Testis (tissue), 3 donors: Measurements from ENCODE around the gene CARMIL1. TPM values are rescaled to one million over a fixed set of nuclear protein-coding genes. Genes with fewer than 3 reads are reported as not detected.

Source experiments
- DNase-seq: peaks from one replicate; pipeline ENCODE4 v3.0.0-alpha.2; 2019
- H3K27ac ChIP-seq, 2 donors: fragments of 200-600 bp; sonication (generic); one replicate each; pipeline ENCODE4 v1.5.1; 2019
- H3K27me3 ChIP-seq: fragments of 200-600 bp; sonication (generic); one replicate; pipeline ENCODE4 v1.5.1; 2019
- H3K36me3 ChIP-seq: fragments of 200-600 bp; sonication (generic); one replicate; pipeline ENCODE4 v1.5.1; 2017; ENCODE audit warnings: low read depth; ENCODE audit errors: missing control alignments
- H3K4me1 ChIP-seq: fragments of 200-600 bp; sonication (generic); one replicate; pipeline ENCODE4 v1.5.1; 2019
- H3K4me3 ChIP-seq, 2 donors: fragments of 200-600 bp; sonication (generic); one replicate each; pipeline ENCODE4 v1.5.1; 2017 to 2019
- H3K9me3 ChIP-seq: fragments of 200-600 bp; sonication (generic); one replicate; pipeline ENCODE4 v1.5.1; 2017
- CTCF ChIP-seq, 3 experiments: fragments of 450-650 bp in 2 of 3; fragments of 200-600 bp in 1 of 3; sonication (generic) in 1 of 3; IDR thresholded peaks; one replicate each; pipeline ENCODE4 v1.5.1; 2016 to 2019; ENCODE audit warnings: antibody characterized with exemption in 3 of 3, mild to moderate bottlenecking in 2 of 3, moderate library complexity in 1 of 3
- POLR2A ChIP-seq: fragments of 450-650 bp; IDR thresholded peaks from one replicate; pipeline ENCODE4 v1.6.1; 2017; ENCODE audit warnings: antibody characterized with exemption, mild to moderate bottlenecking, moderate library complexity
- WGBS, 2 donors: methylation state at CpG; one replicate each; pipeline ENCODE4 v1.1.5; 2018; 5-methylcytosine and 5-hydroxymethylcytosine counted together
- intact Hi-C: fragments of 100-400 bp; cut with DNase I; formaldehyde crosslinking; loops from one replicate; pipeline ENCODE4 v1.15.1; 2023; ENCODE audit warnings: low total_unique reads
- polyA plus RNA-seq: library from polyadenylated mRNA; stranded (reverse); fragments of 350-450 nt; fragmentation: Illumina TruSeq; extraction: RNeasy Lipid Tissue Mini Kit (QIAGEN cat#74804); gene quantifications from one replicate; pipeline ENCODE4 v1.2.3, GENCODE V29; 2014; ENCODE audit warnings: low read depth, low replicate concordance; ENCODE audit not compliant: insufficient read depth
- total RNA-seq, 2 donors: library from RNA; depleted of rRNA; stranded (reverse); fragments of >200 nt; gene quantifications; one replicate each; pipeline ENCODE4 v1.2.3, GENCODE V29; 2016

CARMIL1 gene
- total and polyA plus RNA-seq, 3 donors from 2014 or later: 39.4 to 120 (median 108) TPM

- WGBS, 2 donors: 79 to 82% methylated on average over 3 of the region's 3 CpGs
- no peaks in the 10 kb centered on the region for H3K36me3 ChIP-seq
- intact Hi-C loops: no loop called here
- H3K9me3 ChIP-seq: no peaks in the 10 kb centered on the region
- H3K27ac ChIP-seq: peak overlapping the region in 1 of 2 donors; percentile 43
- peaks cover 15% of the 10 kb centered on the region for H3K4me1 ChIP-seq
- no peak for DNase-seq
- no peak overlapping the region for H3K4me3 ChIP-seq
- no peaks in the 10 kb centered on the region for H3K27me3 ChIP-seq
- TF ChIP-seq POLR2A (no peak), CTCF (IDR thresholded peaks at IDR 0.05) (no peak)
Measured at GRCh38 chr6:25489399-25489798, 210.2 kb downstream of the CARMIL1 start.

GRCh38 chr6:25490018-25490801 is 211.0 kb downstream of the CARMIL1 start:
- Histone ChIP-seq H3K27me3 (no peaks in the 10 kb centered on the region), H3K36me3 (no peaks in the 10 kb centered on the region), H3K4me1 (peaks cover 15% of the 10 kb centered on the region), H3K27ac (peak overlapping the region in 1 of 2 donors; percentile 43), H3K9me3 (no peaks in the 10 kb centered on the region), H3K4me3 (no peak overlapping the region)
- intact Hi-C loops: loop anchor here (10.0 kb wide), 1 partner anchor 225 kb away; no protein-coding TSS in a partner anchor
- peak; percentile 84 for DNase-seq
- 63 to 65% methylated on average over 9 of the region's 9 CpGs for WGBS, 2 donors
- no peak for TF ChIP-seq POLR2A
- peak; percentile 61 to 80 (median 64) for TF ChIP-seq CTCF (IDR thresholded peaks at IDR 0.05)

GRCh38 chr6:25492951-25493350 is 213.8 kb downstream of the CARMIL1 start:
- TF ChIP-seq CTCF (IDR thresholded peaks at IDR 0.05) (no peak), POLR2A (no peak)
- WGBS, 2 donors: 91 to 97% methylated on average over 3 of the region's 3 CpGs
- intact Hi-C loops: loop anchor here (10.0 kb wide), 1 partner anchor 228 kb away; no protein-coding TSS in a partner anchor
- Histone ChIP-seq H3K4me1 (peaks cover 8% of the 10 kb centered on the region), H3K9me3 (no peaks in the 10 kb centered on the region), H3K4me3 (no peak overlapping the region), H3K27me3 (no peaks in the 10 kb centered on the region), H3K36me3 (no peaks in the 10 kb centered on the region), H3K27ac (no peak overlapping the region)
- no peak for DNase-seq

DNA sequence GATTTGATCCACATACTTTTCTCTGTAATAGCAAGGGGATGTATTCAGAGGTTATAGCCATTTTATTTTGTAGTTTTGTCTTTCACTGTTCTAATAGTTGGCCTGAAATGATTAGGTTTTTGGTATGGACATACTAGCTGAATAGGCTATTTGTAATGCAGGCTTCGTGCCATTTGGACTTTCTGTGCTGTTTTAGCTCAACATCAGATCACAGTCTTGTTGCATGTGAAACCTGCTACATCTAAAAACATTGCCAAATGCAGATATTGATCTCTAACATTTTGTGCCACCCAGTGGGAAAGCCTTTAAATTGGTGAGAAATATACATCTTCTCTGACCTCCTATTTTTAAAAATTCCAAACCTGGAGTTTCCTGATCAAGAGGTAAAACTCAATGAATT is 215.3 kb downstream of the CARMIL1 start:
- TF ChIP-seq POLR2A (no peak), CTCF (IDR thresholded peaks at IDR 0.05) (no peak)
- DNase-seq: no peak
- no peaks in the 10 kb centered on the region for H3K27me3 ChIP-seq
- H3K4me1 ChIP-seq: peaks cover 8% of the 10 kb centered on the region
- WGBS, 2 donors: 81 to 89% methylated on average over 1 of the region's 1 CpG
- H3K36me3 ChIP-seq: no peaks in the 10 kb centered on the region
- no peak overlapping the region for H3K27ac ChIP-seq
- H3K9me3 ChIP-seq: no peaks in the 10 kb centered on the region
- H3K4me3 ChIP-seq: no peak overlapping the region
- intact Hi-C loops: loop anchor here (10.0 kb wide), 1 partner anchor 230 kb away; no protein-coding TSS in a partner anchor
